CD4-positive, CD25-positive, alpha-beta regulatory T cell (primary cell): Measurements from ENCODE around the gene NSUN7. TPM values are rescaled to one million over a fixed set of nuclear protein-coding genes. Genes with fewer than 3 reads are reported as not detected.

Experiments
- ATAC-seq, 2 donors: fragments of 150-1000 bp; cut with Tn5 transposase; one replicate each; pipeline ENCODE4 v1.10.0; 2021; ENCODE audit warnings: low read depth in 2 of 2, moderate number of reproducible peaks in 2 of 2, moderate library complexity in 1 of 2
- DNase-seq, 3 donors: peaks; one replicate each; pipeline versions ENCODE4 v3.0.0 to v3.0.0-alpha.2; 2012 to 2022; ENCODE audit warnings: mixed read lengths in 1 of 3
- H3K27ac ChIP-seq: one replicate; pipeline ENCODE4 v1.7.0; 2013; ENCODE audit warnings: mild to moderate bottlenecking, low read length; ENCODE audit not compliant: insufficient read depth, poor library complexity, severe bottlenecking
- H3K27me3 ChIP-seq: one replicate; pipeline ENCODE4 v1.7.0; 2013; ENCODE audit warnings: low read length; ENCODE audit not compliant: control insufficient read depth, insufficient read depth
- H3K36me3 ChIP-seq: one replicate; pipeline ENCODE4 v1.7.0; 2013; ENCODE audit warnings: mild to moderate bottlenecking, low read length, moderate library complexity; ENCODE audit not compliant: control insufficient read depth, insufficient read depth
- H3K4me1 ChIP-seq: 2 replicates; pipeline ENCODE4 v1.7.0; 2013; ENCODE audit warnings: mild to moderate bottlenecking, low read length; ENCODE audit not compliant: insufficient read depth, control insufficient read depth, poor library complexity, severe bottlenecking
- H3K4me3 ChIP-seq: one replicate; pipeline ENCODE4 v1.7.0; 2013; ENCODE audit warnings: low read depth, mild to moderate bottlenecking, low read length, moderate library complexity
- H3K9me3 ChIP-seq, 2 experiments: 1 replicate in 1 of 2; 2 replicates in 1 of 2; pipeline ENCODE4 v1.7.0; 2013; ENCODE audit warnings: low read length in 2 of 2, mild to moderate bottlenecking in 1 of 2, moderate library complexity in 1 of 2; ENCODE audit not compliant: control insufficient read depth in 2 of 2
- H3K27ac Mint-ChIP-seq, 3 donors: one replicate each; pipeline ENCODE4 v1.8.0; 2020 to 2022; ENCODE audit warnings: mild to moderate bottlenecking in 3 of 3, mixed read lengths in 3 of 3, moderate library complexity in 2 of 3
- H3K27me3 Mint-ChIP-seq: one replicate; pipeline ENCODE4 v1.8.0; 2022; ENCODE audit warnings: mild to moderate bottlenecking, mixed read lengths
- H3K36me3 Mint-ChIP-seq: one replicate; pipeline ENCODE4 v1.8.0; 2020; ENCODE audit warnings: mixed read lengths
- H3K4me1 Mint-ChIP-seq, 4 donors: one replicate each; pipeline ENCODE4 v1.8.0; 2020 to 2022; ENCODE audit warnings: mixed read lengths in 4 of 4, mild to moderate bottlenecking in 1 of 4
- H3K4me3 Mint-ChIP-seq, 4 donors: one replicate each; pipeline ENCODE4 v1.8.0; 2020 to 2022; ENCODE audit warnings: mild to moderate bottlenecking in 4 of 4, mixed read lengths in 4 of 4, moderate library complexity in 3 of 4
- H3K9me3 Mint-ChIP-seq, 7 donors: one replicate each; pipeline ENCODE4 v1.8.0; 2020 to 2022; ENCODE audit warnings: mixed read lengths in 7 of 7, mild to moderate bottlenecking in 3 of 7, moderate library complexity in 2 of 7
- polyA plus RNA-seq, 4 donors: library from polyadenylated mRNA; unstranded; fragments of 300-500 nt; fragmentation: Illumina TruSeq; gene quantifications; one replicate each; pipeline ENCODE4 v1.2.3, GENCODE V29; 2021
- total RNA-seq: library from RNA; stranded (reverse); gene quantifications from one replicate; pipeline ENCODE4 v1.2.3, GENCODE V29; 2022

NSUN7 gene
- total and polyA plus RNA-seq, 5 donors from 2014 or later: 0.59 TPM; not detected in 4

GRCh38 chr4:40856277-40856839 is 106.6 kb downstream of the NSUN7 start:
- H3K36me3 ChIP-seq: no peaks in the 10 kb centered on the region
- H3K27me3 ChIP-seq: peaks cover 14% of the 10 kb centered on the region
- H3K9me3 ChIP-seq: no peaks in the 10 kb centered on the region
- peaks cover 3% of the 10 kb centered on the region for H3K36me3 Mint-ChIP-seq
- ATAC-seq: no peak
- no peak overlapping the region for H3K27ac ChIP-seq
- H3K9me3 Mint-ChIP-seq: no peaks in the 10 kb centered on the region
- DNase-seq: no peak
- H3K4me3 Mint-ChIP-seq: peak overlapping the region in 3 of 4 donors; percentile 73 to 80 (median 80)
- H3K4me3 ChIP-seq: no peak overlapping the region
- peak overlapping the region in 1 of 3 donors; percentile 22 for H3K27ac Mint-ChIP-seq
- H3K27me3 Mint-ChIP-seq: peaks cover 75% of the 10 kb centered on the region
- peaks cover 10% of the 10 kb centered on the region for H3K4me1 ChIP-seq
- H3K4me1 Mint-ChIP-seq: peaks cover 0 to 16% (median 12%) of the 10 kb centered on the region in 4 donors

DNA sequence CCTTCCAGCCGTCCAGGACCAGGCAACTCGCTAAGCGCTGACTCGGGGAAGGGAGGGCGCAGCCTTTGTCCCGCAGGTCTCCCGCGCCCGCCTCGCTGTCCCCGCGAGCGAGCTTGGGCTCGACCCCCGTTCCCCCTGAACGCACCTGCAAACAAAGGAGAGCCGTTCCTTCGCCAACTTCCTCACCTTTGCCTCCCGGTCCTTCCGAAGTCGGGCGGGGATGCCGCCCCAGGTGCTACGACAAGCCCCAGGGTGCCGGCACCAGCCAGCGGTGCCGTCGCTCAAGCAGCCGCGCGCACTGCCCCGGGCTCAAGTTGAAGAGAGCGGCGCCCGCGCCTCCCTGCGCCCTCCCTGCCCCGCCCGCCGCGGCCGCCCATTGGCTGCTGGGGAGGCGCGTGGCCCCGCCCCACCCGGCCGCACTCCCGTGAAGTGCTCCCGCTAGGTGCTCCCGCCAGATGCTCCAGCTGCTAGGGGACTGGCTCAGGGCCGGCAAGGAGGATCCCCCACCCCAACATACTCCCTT is 107.1 kb downstream of the NSUN7 start:
- Mint-ChIP-seq H3K4me3 (peak overlapping the region in 3 of 4 donors; percentile 73 to 80 (median 80)), H3K4me1 (peaks cover 0 to 16% (median 12%) of the 10 kb centered on the region in 4 donors), H3K27me3 (peaks cover 75% of the 10 kb centered on the region), H3K27ac (no peak overlapping the region), H3K36me3 (peaks cover 3% of the 10 kb centered on the region), H3K9me3 (no peaks in the 10 kb centered on the region)
- peak in 2 of 3 donors; percentile 9 to 61 for DNase-seq
- H3K4me3 ChIP-seq: no peak overlapping the region
- H3K27me3 ChIP-seq: peaks cover 14% of the 10 kb centered on the region
- H3K9me3 ChIP-seq: no peaks in the 10 kb centered on the region
- ATAC-seq: peak; percentile 79 to 82
- peaks cover 10% of the 10 kb centered on the region for H3K4me1 ChIP-seq
- no peaks in the 10 kb centered on the region for H3K36me3 ChIP-seq
- H3K27ac ChIP-seq: no peak overlapping the region

DNA sequence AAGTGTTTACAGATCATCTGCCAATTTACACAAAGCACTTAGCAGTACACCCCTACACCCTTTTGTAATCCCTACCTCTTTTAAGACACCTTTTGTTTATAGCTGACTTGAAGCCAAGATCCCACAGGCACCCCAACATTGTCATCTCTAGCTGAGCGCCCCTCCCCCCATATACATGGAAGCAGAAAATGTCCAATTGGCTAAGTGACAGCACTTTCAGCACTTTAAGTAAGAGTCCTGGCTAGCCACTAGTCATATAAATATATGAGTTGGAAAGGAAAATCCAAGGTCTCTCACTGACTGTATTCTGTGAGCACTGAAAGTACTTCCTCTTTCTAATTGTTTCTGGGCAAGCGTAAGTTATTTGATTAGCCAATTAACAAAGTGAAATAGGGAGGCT is 108.2 kb downstream of the NSUN7 start:
- peaks cover 2% of the 10 kb centered on the region for H3K36me3 Mint-ChIP-seq
- Histone ChIP-seq H3K9me3 (no peaks in the 10 kb centered on the region), H3K36me3 (no peaks in the 10 kb centered on the region), H3K27me3 (peaks cover 14% of the 10 kb centered on the region), H3K4me1 (peaks cover 10% of the 10 kb centered on the region), H3K4me3 (no peak overlapping the region), H3K27ac (no peak overlapping the region)
- DNase-seq (no peak), ATAC-seq (no peak)
- no peaks in the 10 kb centered on the region for H3K9me3 Mint-ChIP-seq
- peak overlapping the region in 1 of 4 donors; percentile 4 for H3K4me3 Mint-ChIP-seq
- no peak overlapping the region for H3K27ac Mint-ChIP-seq
- H3K27me3 Mint-ChIP-seq: peaks cover 71% of the 10 kb centered on the region
- peaks cover 0 to 16% (median 12%) of the 10 kb centered on the region in 4 donors for H3K4me1 Mint-ChIP-seq

GRCh38 chr4:40858962-40859361 is 109.2 kb downstream of the NSUN7 start:
- Mint-ChIP-seq H3K27ac (no peak overlapping the region), H3K4me1 (peaks cover 0 to 16% (median 12%) of the 10 kb centered on the region in 4 donors), H3K4me3 (no peak overlapping the region), H3K36me3 (no peaks in the 10 kb centered on the region), H3K27me3 (peaks cover 69% of the 10 kb centered on the region), H3K9me3 (no peaks in the 10 kb centered on the region)
- Histone ChIP-seq H3K9me3 (no peaks in the 10 kb centered on the region), H3K36me3 (no peaks in the 10 kb centered on the region), H3K27ac (no peak overlapping the region), H3K4me1 (peaks cover 10% of the 10 kb centered on the region), H3K27me3 (peaks cover 14% of the 10 kb centered on the region), H3K4me3 (no peak overlapping the region)
- DNase-seq (no peak), ATAC-seq (no peak)

Other genes starting within 250 kb of the NSUN7 start
- gene RBM47, start 120.1 kb upstream of the NSUN7 start, total RNA-seq: 1.5 TPM
- gene RBM47, start 120.1 kb upstream of the NSUN7 start, polyA plus RNA-seq: under 1 TPM in 3 of 4 donors, not detected in 1; 0.07 to 0.17 (median 0.14) TPM